Hepatocyte (in vitro differentiated cells): ENCODE data around the gene UTP11. TPM values are rescaled to one million over a fixed set of nuclear protein-coding genes. Genes with fewer than 3 reads are reported as not detected.

ENCODE experiments used
- DNase-seq: peaks from one replicate; pipeline ENCODE4 v3.0.0-alpha.2; 2016; ENCODE audit warnings: low spot score
- H2AFZ ChIP-seq: fragments of 200-600 bp; sonication (generic); 2 replicates; pipeline ENCODE4 v1.6.0; 2016; ENCODE audit warnings: antibody characterized with exemption, mild to moderate bottlenecking
- H3K27ac ChIP-seq: fragments of 200-600 bp; sonication (generic); 2 replicates; pipeline ENCODE4 v1.5.1; 2016; ENCODE audit warnings: mild to moderate bottlenecking
- H3K27me3 ChIP-seq: fragments of 200-600 bp; sonication (generic); 2 replicates; pipeline ENCODE4 v1.6.1; 2016
- H3K36me3 ChIP-seq: fragments of 200-600 bp; sonication (generic); replicated peaks from 2 replicates; pipeline ENCODE4 v1.5.1; 2016; ENCODE audit warnings: low read depth; ENCODE audit not compliant: insufficient read depth
- H3K4me1 ChIP-seq: fragments of 200-600 bp; sonication (generic); 2 replicates; pipeline ENCODE4 v1.5.1; 2016; ENCODE audit warnings: mild to moderate bottlenecking, moderate library complexity; ENCODE audit not compliant: insufficient read depth
- H3K4me2 ChIP-seq: fragments of 200-600 bp; sonication (generic); 2 replicates; pipeline ENCODE4 v1.6.0; 2016
- H3K4me3 ChIP-seq: fragments of 200-600 bp; sonication (generic); 2 replicates; pipeline ENCODE4 v1.5.1; 2016; ENCODE audit warnings: mild to moderate bottlenecking
- H3K79me2 ChIP-seq: fragments of 200-600 bp; sonication (generic); 2 replicates; pipeline ENCODE4 v1.6.0; 2017; ENCODE audit warnings: mild to moderate bottlenecking
- H3K9me2 ChIP-seq: fragments of 200-600 bp; sonication (generic); replicated peaks from 2 replicates; pipeline ENCODE4 v1.6.0; 2017; ENCODE audit warnings: mild to moderate bottlenecking; ENCODE audit not compliant: insufficient read depth
- H3K9me3 ChIP-seq: fragments of 200-600 bp; sonication (generic); 2 replicates; pipeline ENCODE4 v1.5.1; 2016; ENCODE audit warnings: low read depth, mild to moderate bottlenecking
- H4K20me1 ChIP-seq: fragments of 200-600 bp; sonication (generic); 2 replicates; pipeline ENCODE4 v1.6.0; 2016; ENCODE audit warnings: mild to moderate bottlenecking; ENCODE audit not compliant: insufficient read depth, poor library complexity, severe bottlenecking
- EZH2 ChIP-seq: fragments of 200-600 bp; sonication (generic); IDR thresholded peaks from 2 replicates; pipeline ENCODE4 v1.6.1; 2016; ENCODE audit warnings: antibody characterized with exemption, mild to moderate bottlenecking, borderline replicate concordance
- EZH2phosphoT487 ChIP-seq: fragments of 200-600 bp; sonication (generic); IDR thresholded peaks from one replicate; pipeline ENCODE4 v1.6.1; 2018; ENCODE audit warnings: antibody characterized with exemption, mild to moderate bottlenecking, low read depth, moderate library complexity; ENCODE audit not compliant: unreplicated experiment, severe bottlenecking
- WGBS: methylation state at CpG from one replicate; pipeline ENCODE4 v1.1.6; 2016; ENCODE audit warnings: low lambda C conversion rate; ENCODE audit errors: missing lambda C conversion rate; 5-methylcytosine and 5-hydroxymethylcytosine counted together
- polyA plus RNA-seq: library from polyadenylated mRNA; unstranded; fragments of >200 nt; fragmentation: Nextera tagmentation; extraction: Ambion mirVana; gene quantifications from 2 replicates; pipeline ENCODE4 v1.2.1, GENCODE V29; 2016
- total RNA-seq: library from RNA; depleted of rRNA; stranded (reverse); fragments of >200 nt; gene quantifications from 2 replicates; pipeline ENCODE4 v1.2.3, GENCODE V29; 2014
- TF ChIP-seq, protein P1 (sequence below): fragments of 200-600 bp; sonication (generic); IDR thresholded peaks from 2 replicates; pipeline ENCODE4 v1.5.1; 2016; ENCODE audit warnings: antibody characterized with exemption, mild to moderate bottlenecking; ENCODE audit not compliant: poor library complexity

Gene UTP11
- total and polyA plus RNA-seq, 2 experiments from 2014 or later = 36.2 to 39.2 TPM

DNA sequence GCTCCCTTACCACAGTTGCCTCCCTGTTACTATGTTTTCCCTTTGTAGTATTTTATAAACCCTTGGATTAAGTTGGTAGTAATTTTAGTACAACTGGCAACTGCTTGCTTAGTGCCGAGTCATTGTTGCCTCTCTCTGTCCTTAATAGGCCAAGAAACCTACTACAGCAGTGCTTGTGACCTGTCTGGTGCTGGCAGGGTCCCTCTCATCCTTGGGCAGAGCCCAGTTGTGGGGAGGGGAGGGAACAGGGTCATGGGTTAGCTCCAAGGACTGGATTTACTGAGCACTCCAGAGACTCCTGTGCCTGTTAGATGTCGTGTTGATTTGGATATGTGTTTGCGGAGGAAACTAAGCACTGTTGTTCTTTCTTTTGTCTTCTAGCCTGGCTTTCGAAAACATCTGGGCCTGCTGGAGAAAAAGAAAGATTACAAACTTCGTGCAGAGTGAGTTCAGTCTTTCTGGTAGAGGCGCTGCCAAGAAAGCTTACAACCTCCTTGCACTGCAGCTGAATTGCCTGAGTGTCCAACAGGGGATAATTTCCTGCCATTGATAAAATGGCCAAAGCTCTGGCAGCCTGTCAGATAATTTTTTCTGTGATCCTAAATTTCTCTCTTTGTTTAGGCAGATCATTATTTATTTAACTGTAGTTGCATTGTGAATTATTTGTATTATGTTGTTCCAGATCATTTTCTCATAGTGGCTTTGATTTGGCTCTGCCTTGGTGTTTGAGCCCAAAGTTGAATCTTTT, 3.6 kb downstream of the UTP11 start:
- TF ChIP-seq, protein P1, sequence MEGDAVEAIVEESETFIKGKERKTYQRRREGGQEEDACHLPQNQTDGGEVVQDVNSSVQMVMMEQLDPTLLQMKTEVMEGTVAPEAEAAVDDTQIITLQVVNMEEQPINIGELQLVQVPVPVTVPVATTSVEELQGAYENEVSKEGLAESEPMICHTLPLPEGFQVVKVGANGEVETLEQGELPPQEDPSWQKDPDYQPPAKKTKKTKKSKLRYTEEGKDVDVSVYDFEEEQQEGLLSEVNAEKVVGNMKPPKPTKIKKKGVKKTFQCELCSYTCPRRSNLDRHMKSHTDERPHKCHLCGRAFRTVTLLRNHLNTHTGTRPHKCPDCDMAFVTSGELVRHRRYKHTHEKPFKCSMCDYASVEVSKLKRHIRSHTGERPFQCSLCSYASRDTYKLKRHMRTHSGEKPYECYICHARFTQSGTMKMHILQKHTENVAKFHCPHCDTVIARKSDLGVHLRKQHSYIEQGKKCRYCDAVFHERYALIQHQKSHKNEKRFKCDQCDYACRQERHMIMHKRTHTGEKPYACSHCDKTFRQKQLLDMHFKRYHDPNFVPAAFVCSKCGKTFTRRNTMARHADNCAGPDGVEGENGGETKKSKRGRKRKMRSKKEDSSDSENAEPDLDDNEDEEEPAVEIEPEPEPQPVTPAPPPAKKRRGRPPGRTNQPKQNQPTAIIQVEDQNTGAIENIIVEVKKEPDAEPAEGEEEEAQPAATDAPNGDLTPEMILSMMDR = no peak
- TF ChIP-seq EZH2phosphoT487 (no peak), EZH2 (no peak)
- peaks cover 51% of the 10 kb centered on the region for H3K79me2 ChIP-seq
- no peak overlapping the region for H2AFZ ChIP-seq
- peaks cover 5% of the 10 kb centered on the region for H4K20me1 ChIP-seq
- H3K4me1 ChIP-seq = peaks cover 11% of the 10 kb centered on the region
- no peaks in the 10 kb centered on the region for H3K27me3 ChIP-seq
- peaks cover 3% of the 10 kb centered on the region for H3K36me3 ChIP-seq
- H3K27ac ChIP-seq = no peak overlapping the region
- no peaks in the 10 kb centered on the region for H3K9me3 ChIP-seq
- no peak overlapping the region for H3K4me2 ChIP-seq
- WGBS = 87% methylated on average over 6 of the region's 6 CpGs
- no peak for DNase-seq
- no peaks in the 10 kb centered on the region for H3K9me2 ChIP-seq
- H3K4me3 ChIP-seq = no peak overlapping the region

GRCh38 chr1:38018864-38019343, 6.4 kb downstream of the UTP11 start:
- no peak overlapping the region for H2AFZ ChIP-seq
- H3K4me1 ChIP-seq = peaks cover 3% of the 10 kb centered on the region
- DNase-seq = peak; percentile 39
- WGBS = 81% methylated on average over 6 of the region's 6 CpGs
- H3K27ac ChIP-seq = no peak overlapping the region
- TF ChIP-seq, protein P1 = peak; percentile 67
- no peak for TF ChIP-seq EZH2phosphoT487
- no peaks in the 10 kb centered on the region for H3K9me2 ChIP-seq
- peaks cover 5% of the 10 kb centered on the region for H4K20me1 ChIP-seq
- peaks cover 3% of the 10 kb centered on the region for H3K36me3 ChIP-seq
- peaks cover 42% of the 10 kb centered on the region for H3K79me2 ChIP-seq
- no peaks in the 10 kb centered on the region for H3K27me3 ChIP-seq
- H3K9me3 ChIP-seq = no peaks in the 10 kb centered on the region
- H3K4me2 ChIP-seq = no peak overlapping the region
- H3K4me3 ChIP-seq = no peak overlapping the region

- Histone ChIP-seq H2AFZ (no peak overlapping the region), H3K36me3 (peaks cover 3% of the 10 kb centered on the region), H3K79me2 (peaks cover 27% of the 10 kb centered on the region), H3K4me1 (no peaks in the 10 kb centered on the region), H3K9me2 (no peaks in the 10 kb centered on the region), H4K20me1 (no peaks in the 10 kb centered on the region), H3K9me3 (no peaks in the 10 kb centered on the region), H3K27me3 (no peaks in the 10 kb centered on the region), H3K4me2 (no peak overlapping the region), H3K4me3 (no peak overlapping the region), H3K27ac (no peak overlapping the region)
- no peak for DNase-seq
- 98% methylated on average over 2 of the region's 2 CpGs for WGBS
- TF ChIP-seq EZH2 = no peak
These were observed 7.9 kb downstream of the UTP11 start for GRCh38 chr1:38020396-38020795.

- Histone ChIP-seq H3K27ac (no peak overlapping the region), H2AFZ (no peak overlapping the region), H3K4me2 (no peak overlapping the region), H3K27me3 (no peaks in the 10 kb centered on the region), H3K4me1 (no peaks in the 10 kb centered on the region), H4K20me1 (no peaks in the 10 kb centered on the region), H3K36me3 (peaks cover 3% of the 10 kb centered on the region), H3K4me3 (no peak overlapping the region), H3K9me3 (no peaks in the 10 kb centered on the region), H3K9me2 (no peaks in the 10 kb centered on the region), H3K79me2 (peaks cover 13% of the 10 kb centered on the region)
- no peak for DNase-seq
- TF ChIP-seq, protein P1 = no peak
- TF ChIP-seq EZH2 (no peak), EZH2phosphoT487 (no peak)
- 98% methylated on average over 5 of the region's 5 CpGs for WGBS
These were observed 9.4 kb downstream of the UTP11 start for GRCh38 chr1:38021969-38022368.
